LNCaP clone FGC (cell line): ENCODE results near the gene MPEG1.

Experiments
- DNase-seq: peaks from one replicate; pipeline ENCODE4 v3.0.0-alpha.2; 2011; ENCODE audit warnings: low read depth
- H3K4me3 ChIP-seq: 2 replicates; pipeline ENCODE4 v1.5.1; 2011; ENCODE audit warnings: mild to moderate bottlenecking, low read depth, low read length, control low read depth
- TF ChIP-seq, protein P1 (sequence below): IDR thresholded peaks from 2 replicates; pipeline ENCODE4 v1.5.1; 2012; ENCODE audit warnings: mild to moderate bottlenecking; ENCODE audit not compliant: control insufficient read depth, insufficient read depth; ENCODE audit errors: extremely low read depth

MPEG1 gene

DNA sequence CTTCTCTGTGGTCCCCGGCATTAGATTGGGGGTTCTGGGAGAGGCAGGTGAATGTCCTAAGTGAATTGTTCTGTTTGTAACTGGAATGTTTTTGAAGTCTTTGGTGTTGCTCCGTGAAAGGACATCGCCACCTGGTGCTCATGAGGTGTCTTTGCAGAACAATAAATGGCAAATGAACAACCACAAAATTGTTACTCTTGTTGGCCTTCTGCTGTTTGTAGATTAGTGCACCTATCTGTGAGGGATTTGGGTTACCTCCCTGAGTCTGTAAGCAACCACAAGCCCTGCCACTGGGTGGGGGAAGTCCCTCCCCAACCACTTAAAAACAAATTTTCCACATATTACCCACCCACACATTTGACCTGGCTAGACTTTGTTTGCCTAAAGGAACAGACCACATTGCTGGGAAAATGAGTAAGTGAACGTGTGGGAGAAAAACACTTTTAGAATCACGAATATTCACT is 4.7 kb downstream of the MPEG1 start:
- no peak for DNase-seq
- H3K4me3 ChIP-seq = no peak overlapping the region
- TF ChIP-seq, protein P1, sequence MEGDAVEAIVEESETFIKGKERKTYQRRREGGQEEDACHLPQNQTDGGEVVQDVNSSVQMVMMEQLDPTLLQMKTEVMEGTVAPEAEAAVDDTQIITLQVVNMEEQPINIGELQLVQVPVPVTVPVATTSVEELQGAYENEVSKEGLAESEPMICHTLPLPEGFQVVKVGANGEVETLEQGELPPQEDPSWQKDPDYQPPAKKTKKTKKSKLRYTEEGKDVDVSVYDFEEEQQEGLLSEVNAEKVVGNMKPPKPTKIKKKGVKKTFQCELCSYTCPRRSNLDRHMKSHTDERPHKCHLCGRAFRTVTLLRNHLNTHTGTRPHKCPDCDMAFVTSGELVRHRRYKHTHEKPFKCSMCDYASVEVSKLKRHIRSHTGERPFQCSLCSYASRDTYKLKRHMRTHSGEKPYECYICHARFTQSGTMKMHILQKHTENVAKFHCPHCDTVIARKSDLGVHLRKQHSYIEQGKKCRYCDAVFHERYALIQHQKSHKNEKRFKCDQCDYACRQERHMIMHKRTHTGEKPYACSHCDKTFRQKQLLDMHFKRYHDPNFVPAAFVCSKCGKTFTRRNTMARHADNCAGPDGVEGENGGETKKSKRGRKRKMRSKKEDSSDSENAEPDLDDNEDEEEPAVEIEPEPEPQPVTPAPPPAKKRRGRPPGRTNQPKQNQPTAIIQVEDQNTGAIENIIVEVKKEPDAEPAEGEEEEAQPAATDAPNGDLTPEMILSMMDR = peak; percentile 88

DNA sequence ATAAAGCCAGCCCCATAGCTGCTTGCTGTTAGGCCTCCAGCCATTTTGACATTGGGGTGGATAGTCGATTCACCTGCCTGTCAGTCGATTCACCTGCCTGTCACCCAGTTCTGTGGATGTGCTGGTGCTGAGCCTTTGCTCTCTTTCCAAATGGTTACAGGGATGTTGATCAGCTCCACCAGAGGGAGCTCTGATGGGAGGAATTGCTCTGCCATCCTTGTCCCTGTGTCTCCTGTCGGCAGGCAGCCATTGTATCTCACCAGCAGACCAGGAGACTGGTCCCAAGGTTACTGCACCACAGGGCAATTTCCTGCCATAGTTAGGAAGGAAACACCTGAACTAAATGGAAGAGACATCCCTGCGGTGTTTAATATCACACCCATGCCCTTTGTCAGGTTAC is 6.1 kb downstream of the MPEG1 start:
- TF ChIP-seq, protein P1 = peak; percentile 83
- no peak overlapping the region for H3K4me3 ChIP-seq
- no peak for DNase-seq

DNA sequence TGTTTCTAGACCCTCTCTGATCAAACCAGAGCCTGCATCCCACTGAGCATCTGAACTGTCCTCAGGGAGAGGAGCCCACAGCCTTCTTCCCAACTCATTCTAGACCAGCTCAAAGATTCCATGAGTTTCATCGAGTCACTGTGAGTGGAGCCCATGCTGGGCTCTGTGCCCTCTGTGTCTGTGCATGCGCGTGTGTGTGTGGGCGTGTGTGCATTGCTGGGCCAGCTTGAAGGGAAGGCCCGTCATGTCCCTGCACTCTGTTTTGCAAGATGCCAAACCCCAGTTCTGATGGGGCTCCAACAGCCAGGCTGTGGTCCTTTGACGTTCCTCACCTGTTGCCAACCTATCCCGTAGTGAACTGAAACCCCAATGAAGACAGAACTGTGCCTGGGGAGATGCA is 7.1 kb downstream of the MPEG1 start:
- no peak overlapping the region for H3K4me3 ChIP-seq
- no peak for DNase-seq
- TF ChIP-seq, protein P1 = no peak

DNA sequence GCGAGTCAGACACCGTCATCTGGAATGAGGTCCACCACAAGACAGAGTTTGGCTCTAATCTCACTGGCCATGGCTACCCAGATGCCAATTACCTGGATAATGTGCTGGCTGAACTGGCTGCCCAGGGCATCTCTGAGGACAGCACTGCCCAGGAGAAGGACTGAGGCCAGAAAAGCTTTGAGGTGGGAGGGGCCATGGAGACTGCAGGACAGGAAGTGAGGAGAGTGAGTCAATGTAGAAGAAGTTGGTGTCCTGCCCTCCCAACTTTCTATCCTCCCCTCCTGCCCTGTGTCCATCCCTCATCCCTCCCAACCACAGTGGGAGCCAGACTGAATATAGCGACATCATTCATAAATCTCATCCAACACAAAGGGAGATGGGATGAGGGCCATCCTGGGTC is 8.0 kb downstream of the MPEG1 start:
- TF ChIP-seq, protein P1 = no peak
- DNase-seq = no peak
- H3K4me3 ChIP-seq = no peak overlapping the region

DNA sequence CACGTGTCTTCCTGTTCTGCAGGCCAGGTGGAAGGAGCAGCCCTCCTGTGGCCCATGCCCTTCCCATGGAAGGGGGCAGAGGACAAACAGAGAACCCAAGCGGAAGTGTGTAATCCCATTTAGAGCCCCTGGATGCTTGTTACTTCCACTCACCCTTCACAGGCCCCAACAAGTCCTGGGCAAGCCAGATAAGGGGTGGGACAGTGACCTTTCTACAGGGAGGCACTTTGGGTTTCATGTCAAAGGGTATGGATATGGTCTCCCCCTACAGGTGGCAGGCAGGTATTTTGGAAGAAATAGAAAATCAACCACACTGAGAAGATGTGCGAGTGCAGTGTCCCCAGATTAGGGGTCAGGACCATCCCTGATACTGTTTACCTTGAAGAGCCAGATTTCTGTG is 11.4 kb downstream of the MPEG1 start:
- DNase-seq = no peak
- TF ChIP-seq, protein P1 = peak; percentile 13; the same call in 1 of the 2 replicates

DNA sequence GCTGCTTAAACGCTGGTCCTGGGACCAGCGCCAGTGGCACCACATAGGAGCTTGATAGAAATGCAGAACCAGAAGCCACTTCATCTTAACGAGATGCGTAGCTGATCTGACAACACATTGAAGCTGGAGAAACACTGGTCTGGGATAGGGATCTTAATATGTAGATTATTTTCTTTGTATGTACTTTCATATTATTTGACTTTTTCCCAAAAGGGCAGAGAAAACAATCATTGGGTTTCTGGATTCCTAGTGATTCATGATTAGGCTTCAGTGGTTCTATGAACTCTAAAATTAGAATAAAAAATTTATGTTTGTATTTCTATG is 12.3 kb downstream of the MPEG1 start:
- H3K4me3 ChIP-seq = no peak overlapping the region
- TF ChIP-seq, protein P1 = no peak
- DNase-seq = no peak

More for the DNA sequence above, 11.4 kb downstream of the MPEG1 start:
- H3K4me3 ChIP-seq = no peak overlapping the region

DNA sequence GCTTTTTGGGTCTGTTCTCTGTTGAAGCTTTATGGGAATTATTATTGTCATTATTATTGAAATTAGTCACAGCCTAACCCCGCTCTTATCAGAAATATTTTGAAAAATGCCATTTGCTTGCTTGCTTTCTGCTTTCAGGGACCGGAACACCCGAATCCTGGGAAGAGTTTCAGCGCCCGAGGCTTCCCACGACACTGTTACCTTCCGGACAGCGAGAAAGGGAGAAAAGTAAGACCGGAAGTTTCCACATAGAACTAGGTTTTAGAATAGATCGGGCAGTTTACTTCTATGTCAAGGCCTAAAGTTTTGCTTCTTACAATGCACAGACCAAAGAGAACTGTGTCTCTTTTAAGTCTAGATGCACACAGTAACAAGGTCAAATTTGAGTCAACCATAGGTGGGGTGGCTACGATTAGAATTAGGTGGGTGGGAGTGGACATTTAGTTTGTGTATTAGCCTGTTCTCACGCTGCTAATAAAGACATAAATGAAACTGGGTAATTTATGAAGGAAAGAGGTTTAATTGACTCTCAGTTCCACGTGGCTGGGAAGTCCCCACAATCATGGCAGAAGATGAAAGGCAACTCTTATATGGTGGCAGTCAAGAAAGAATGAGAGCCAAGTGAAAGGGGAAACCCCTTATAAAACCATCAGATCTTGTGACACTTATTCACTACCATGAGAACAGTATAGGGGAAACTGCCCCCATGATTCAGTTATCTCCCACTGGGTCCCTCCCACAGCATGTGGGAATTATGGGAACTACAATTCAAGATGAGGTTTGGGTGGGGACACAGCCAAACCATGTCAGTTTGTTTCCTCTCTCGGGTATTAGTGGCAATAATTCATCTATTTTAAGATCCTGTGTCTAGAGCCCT is 12.9 kb downstream of the MPEG1 start:
- TF ChIP-seq, protein P1 = no peak
- no peak overlapping the region for H3K4me3 ChIP-seq
- DNase-seq = no peak
